Gastroesophageal sphincter (tissue), 3 donors: ENCODE results near the gene HAVCR2.

Experiments
- CTCF ChIP-seq, 4 experiments: fragments of 200-600 bp in 2 of 4; fragments of 450-650 bp in 2 of 4; sonication (generic) in 1 of 4; IDR thresholded peaks; one replicate each; pipeline ENCODE4 v1.5.1; 2017 to 2019; ENCODE audit warnings: antibody characterized with exemption in 4 of 4, mild to moderate bottlenecking in 2 of 4, moderate library complexity in 2 of 4
- EP300 ChIP-seq: sonication (generic); formaldehyde crosslinking; IDR thresholded peaks from one replicate; pipeline ENCODE4 v1.6.1; 2017; ENCODE audit warnings: antibody characterized with exemption, mild to moderate bottlenecking
- POLR2A ChIP-seq, 2 donors: fragments of 450-650 bp; IDR thresholded peaks; one replicate each; pipeline ENCODE4 v1.6.1; 2017; ENCODE audit warnings: antibody characterized with exemption in 2 of 2, mild to moderate bottlenecking in 2 of 2, moderate library complexity in 1 of 2

- TF ChIP-seq CTCF (IDR thresholded peaks at IDR 0.05), result no peak
- TF ChIP-seq POLR2A (IDR thresholded peaks at IDR 0.05), result peak in 1 of 2 donors; percentile 15
- TF ChIP-seq EP300, result no peak
Measured at GRCh38 chr5:157108976-157109375, at the start of gene HAVCR2.
